NB4 (cell line): ENCODE data around the gene CPD.

Experiments
- POLR2A ChIP-seq: IDR thresholded peaks from 2 replicates; pipeline ENCODE4 v1.6.1; 2011; ENCODE audit warnings: mild to moderate bottlenecking; ENCODE audit not compliant: insufficient read length; ENCODE audit errors: extremely low read depth
- TF ChIP-seq, protein P1 (sequence below): IDR thresholded peaks from one replicate; pipeline ENCODE4 v1.5.1; 2012; ENCODE audit warnings: low read depth, low read length

DNA sequence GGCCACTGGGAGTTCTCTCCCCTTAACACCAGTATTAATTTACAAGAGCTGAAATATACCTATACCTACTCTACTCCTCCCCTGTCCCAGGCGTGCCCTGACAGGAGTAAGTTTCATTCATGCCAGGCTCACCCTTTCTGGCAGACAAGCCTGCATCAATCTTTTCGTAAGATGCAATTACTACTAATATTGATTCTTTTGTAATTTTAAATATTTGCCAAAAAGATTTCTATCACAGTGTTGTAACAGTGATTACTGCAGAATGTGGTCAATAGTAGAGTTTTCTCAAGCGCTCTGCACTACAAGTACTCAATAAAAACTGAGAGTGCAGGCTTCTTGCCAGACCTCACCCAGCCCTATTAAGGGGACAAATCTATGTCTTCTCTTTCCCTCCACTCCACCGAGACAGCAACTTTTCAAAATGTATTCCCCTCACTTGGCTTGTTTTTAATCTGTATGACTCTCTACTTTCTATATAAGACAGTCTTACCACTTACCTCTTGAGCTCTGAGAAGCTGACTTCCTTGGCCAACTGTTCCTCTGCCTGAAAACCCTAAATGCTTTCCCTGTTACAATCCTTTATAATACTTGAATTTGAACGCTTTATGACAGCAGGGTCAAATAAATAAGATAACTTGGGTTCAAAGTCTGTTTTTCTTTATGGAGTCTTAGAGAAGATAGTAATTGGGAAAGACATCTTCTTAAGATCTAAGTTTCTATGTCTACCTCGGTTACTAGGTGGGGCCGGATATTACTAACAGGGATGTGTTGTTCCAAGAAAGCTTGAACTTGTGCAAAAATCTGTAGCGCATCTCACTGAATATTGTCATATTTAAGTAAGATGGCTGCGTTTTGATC is 45.0 kb upstream of the CPD start, which contains the start of gene TMIGD1:
- TF ChIP-seq, protein P1, sequence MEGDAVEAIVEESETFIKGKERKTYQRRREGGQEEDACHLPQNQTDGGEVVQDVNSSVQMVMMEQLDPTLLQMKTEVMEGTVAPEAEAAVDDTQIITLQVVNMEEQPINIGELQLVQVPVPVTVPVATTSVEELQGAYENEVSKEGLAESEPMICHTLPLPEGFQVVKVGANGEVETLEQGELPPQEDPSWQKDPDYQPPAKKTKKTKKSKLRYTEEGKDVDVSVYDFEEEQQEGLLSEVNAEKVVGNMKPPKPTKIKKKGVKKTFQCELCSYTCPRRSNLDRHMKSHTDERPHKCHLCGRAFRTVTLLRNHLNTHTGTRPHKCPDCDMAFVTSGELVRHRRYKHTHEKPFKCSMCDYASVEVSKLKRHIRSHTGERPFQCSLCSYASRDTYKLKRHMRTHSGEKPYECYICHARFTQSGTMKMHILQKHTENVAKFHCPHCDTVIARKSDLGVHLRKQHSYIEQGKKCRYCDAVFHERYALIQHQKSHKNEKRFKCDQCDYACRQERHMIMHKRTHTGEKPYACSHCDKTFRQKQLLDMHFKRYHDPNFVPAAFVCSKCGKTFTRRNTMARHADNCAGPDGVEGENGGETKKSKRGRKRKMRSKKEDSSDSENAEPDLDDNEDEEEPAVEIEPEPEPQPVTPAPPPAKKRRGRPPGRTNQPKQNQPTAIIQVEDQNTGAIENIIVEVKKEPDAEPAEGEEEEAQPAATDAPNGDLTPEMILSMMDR: no peak
- TF ChIP-seq POLR2A: no peak
